BLaER1 (cell line): ENCODE results near the gene SORCS1.

ENCODE experiments used
- H3K27ac ChIP-seq: shearing (Covaris generic); formaldehyde crosslinking; 2 replicates; pipeline ENCODE4 v1.8.1; 2022
- H3K27me3 ChIP-seq: shearing (Covaris generic); formaldehyde crosslinking; 2 replicates; pipeline ENCODE4 v1.8.1; 2022
- H3K36me3 ChIP-seq: shearing (Covaris generic); formaldehyde crosslinking; 2 replicates; pipeline ENCODE4 v1.8.1; 2022
- H3K4me1 ChIP-seq: shearing (Covaris generic); formaldehyde crosslinking; 2 replicates; pipeline ENCODE4 v1.8.1; 2022
- H3K4me2 ChIP-seq: shearing (Covaris generic); formaldehyde crosslinking; 2 replicates; pipeline ENCODE4 v1.8.1; 2022
- H3K4me3 ChIP-seq: shearing (Covaris generic); formaldehyde crosslinking; 2 replicates; pipeline ENCODE4 v1.8.1; 2022
- H3K9ac ChIP-seq: shearing (Covaris generic); formaldehyde crosslinking; 2 replicates; pipeline ENCODE4 v1.8.1; 2022
- H3K9me3 ChIP-seq: shearing (Covaris generic); formaldehyde crosslinking; 2 replicates; pipeline ENCODE4 v1.8.1; 2022
- H4K20me1 ChIP-seq: shearing (Covaris generic); formaldehyde crosslinking; 2 replicates; pipeline ENCODE4 v1.8.1; 2022
- Cebpa-rat ChIP-seq: shearing (Covaris generic); IDR thresholded peaks from 2 replicates; pipeline ENCODE4 v1.8.1; 2022

The SORCS1 gene

DNA sequence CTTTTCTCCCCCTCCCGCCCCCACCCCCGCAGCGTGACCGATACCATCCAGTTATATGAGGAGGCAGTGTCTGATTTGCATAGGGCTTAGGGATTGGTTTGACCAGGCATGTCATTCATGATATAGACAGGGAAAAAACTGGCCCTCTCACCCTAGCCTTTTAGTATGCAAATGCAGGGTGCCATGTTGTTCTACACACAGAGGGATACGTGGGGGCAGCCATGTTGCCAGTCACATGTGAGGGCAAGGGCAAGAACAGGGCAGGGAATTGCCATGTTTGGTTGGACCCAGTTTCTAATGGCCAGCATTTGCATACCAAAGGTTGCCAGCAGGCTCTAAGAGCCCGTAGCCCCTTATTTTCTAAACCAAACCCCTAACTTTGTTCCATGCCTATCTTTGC lies 552.1 kb downstream of the SORCS1 start:
- H3K9ac ChIP-seq: no peak overlapping the region
- no peak overlapping the region for H3K27ac ChIP-seq
- no peaks in the 10 kb centered on the region for H3K4me1 ChIP-seq
- H3K4me3 ChIP-seq: no peak overlapping the region
- H3K27me3 ChIP-seq: no peaks in the 10 kb centered on the region
- TF ChIP-seq Cebpa-rat: no peak
- no peaks in the 10 kb centered on the region for H3K36me3 ChIP-seq
- no peak overlapping the region for H3K4me2 ChIP-seq
- H4K20me1 ChIP-seq: no peaks in the 10 kb centered on the region
- H3K9me3 ChIP-seq: no peaks in the 10 kb centered on the region

DNA sequence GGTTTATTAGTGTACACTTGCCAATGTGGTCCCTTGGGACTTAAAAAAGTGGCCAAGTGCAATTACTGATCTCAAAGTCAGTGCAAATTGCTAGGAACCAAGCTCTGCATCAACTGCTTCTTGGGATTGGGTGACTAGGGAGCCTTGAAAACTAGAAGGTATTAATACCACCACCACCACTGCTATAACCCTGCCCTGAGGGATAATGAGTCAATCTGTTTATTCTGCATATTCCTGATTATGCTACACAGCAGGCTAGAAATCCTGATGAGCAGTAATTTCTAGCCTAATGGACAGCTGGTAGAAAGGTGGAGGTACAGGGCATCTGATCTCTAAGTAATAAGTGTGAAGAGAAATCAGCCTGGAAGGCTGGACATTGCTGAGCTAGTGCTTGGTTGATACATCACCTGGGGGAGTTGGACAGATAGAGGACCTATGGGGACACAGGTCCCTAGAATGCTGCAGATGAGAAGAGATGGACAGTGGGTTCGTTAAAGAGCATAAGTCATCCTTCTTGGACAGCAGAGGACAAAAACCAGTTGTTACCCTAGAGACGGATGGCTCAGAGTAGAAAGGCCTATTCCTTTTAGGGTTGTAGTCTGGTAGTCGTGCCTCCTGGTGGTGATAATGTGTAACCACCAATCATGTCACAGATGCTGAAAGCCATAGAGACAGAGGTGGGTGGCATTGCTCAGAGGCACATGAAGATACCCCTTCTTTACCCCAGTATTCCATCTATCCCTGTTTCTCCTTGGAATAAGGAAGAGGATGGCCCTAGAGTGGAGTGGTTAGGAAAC lies 554.8 kb downstream of the SORCS1 start:
- no peak overlapping the region for H3K9ac ChIP-seq
- H3K4me3 ChIP-seq: no peak overlapping the region
- no peak overlapping the region for H3K4me2 ChIP-seq
- no peak overlapping the region for H3K27ac ChIP-seq
- TF ChIP-seq Cebpa-rat: no peak
- no peaks in the 10 kb centered on the region for H3K27me3 ChIP-seq
- H3K9me3 ChIP-seq: no peaks in the 10 kb centered on the region
- no peaks in the 10 kb centered on the region for H4K20me1 ChIP-seq
- no peaks in the 10 kb centered on the region for H3K4me1 ChIP-seq
- no peaks in the 10 kb centered on the region for H3K36me3 ChIP-seq

DNA sequence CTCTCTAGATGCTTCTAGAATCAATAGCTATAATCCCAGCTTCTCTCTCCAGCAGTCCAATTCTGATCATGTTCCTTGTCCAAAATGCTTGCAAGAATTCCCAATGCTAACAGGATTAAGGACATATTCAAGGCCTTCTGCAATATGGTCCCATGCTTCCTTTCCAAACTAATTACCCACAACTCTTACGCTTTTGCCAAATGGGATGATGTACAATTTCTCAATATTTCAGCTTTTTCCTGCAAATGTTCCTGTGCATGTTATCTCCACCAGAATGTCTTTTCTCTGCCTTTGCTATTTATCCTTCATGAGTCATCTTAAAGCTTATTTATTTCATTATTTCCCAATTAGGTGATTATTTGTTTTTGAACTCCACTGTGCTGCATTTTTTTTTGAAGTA lies 556.4 kb downstream of the SORCS1 start:
- Histone ChIP-seq H4K20me1 (no peaks in the 10 kb centered on the region), H3K9ac (no peak overlapping the region), H3K4me1 (no peaks in the 10 kb centered on the region), H3K36me3 (no peaks in the 10 kb centered on the region), H3K4me2 (no peak overlapping the region), H3K9me3 (no peaks in the 10 kb centered on the region), H3K27me3 (no peaks in the 10 kb centered on the region), H3K4me3 (no peak overlapping the region), H3K27ac (no peak overlapping the region)
- no peak for TF ChIP-seq Cebpa-rat

DNA sequence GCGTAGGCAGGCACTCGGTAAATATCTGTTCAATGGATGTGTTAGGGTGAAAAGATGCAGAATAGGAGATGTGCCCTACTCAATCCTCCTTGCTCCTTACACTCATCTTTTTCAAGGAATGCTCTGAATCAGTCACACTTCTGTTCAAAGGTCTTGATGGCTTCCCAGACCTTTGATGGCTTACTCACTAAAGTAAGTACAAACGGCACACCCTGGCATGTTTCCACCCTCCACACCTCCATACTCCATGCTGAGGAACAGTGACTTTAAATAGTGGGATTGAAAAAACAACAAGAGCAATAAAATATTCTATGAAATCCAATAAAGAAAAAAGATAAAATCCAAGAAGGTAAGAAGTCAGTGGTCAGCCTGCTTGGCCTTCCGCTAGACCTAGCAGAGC lies 569.2 kb downstream of the SORCS1 start:
- Histone ChIP-seq H3K9me3 (no peaks in the 10 kb centered on the region), H3K4me2 (no peak overlapping the region), H3K27ac (no peak overlapping the region), H3K27me3 (no peaks in the 10 kb centered on the region), H3K4me1 (no peaks in the 10 kb centered on the region), H3K9ac (no peak overlapping the region), H4K20me1 (no peaks in the 10 kb centered on the region), H3K4me3 (no peak overlapping the region), H3K36me3 (no peaks in the 10 kb centered on the region)
- no peak for TF ChIP-seq Cebpa-rat

DNA sequence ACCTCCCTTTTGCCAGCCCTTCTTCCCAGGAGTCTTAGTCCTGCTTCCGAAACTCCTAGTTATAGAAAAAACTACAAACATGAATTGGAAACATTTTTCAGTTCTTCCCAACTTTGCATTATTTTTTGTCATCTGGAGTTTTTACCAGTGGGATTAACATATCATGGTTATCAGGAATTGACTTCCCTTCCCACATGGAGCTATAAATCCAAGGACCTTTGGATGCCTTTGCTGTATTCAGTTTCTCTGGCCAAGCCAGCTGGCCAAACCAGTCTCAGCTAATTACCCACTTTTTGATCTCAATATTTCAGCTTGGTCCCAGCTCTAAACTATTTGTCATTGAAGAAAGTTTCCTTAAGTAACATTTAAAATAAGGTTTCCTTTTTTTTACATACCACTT lies 570.6 kb downstream of the SORCS1 start:
- Histone ChIP-seq H3K36me3 (no peaks in the 10 kb centered on the region), H3K4me2 (no peak overlapping the region), H3K9ac (no peak overlapping the region), H4K20me1 (no peaks in the 10 kb centered on the region), H3K4me1 (no peaks in the 10 kb centered on the region), H3K27ac (no peak overlapping the region), H3K9me3 (no peaks in the 10 kb centered on the region), H3K4me3 (no peak overlapping the region), H3K27me3 (no peaks in the 10 kb centered on the region)
- no peak for TF ChIP-seq Cebpa-rat

GRCh38 chr10:106592396-106592795 lies 572.1 kb downstream of the SORCS1 start:
- Histone ChIP-seq H3K27ac (no peak overlapping the region), H3K4me3 (no peak overlapping the region), H3K4me1 (no peaks in the 10 kb centered on the region), H3K4me2 (no peak overlapping the region), H3K9ac (no peak overlapping the region), H3K27me3 (no peaks in the 10 kb centered on the region), H3K36me3 (no peaks in the 10 kb centered on the region), H4K20me1 (no peaks in the 10 kb centered on the region), H3K9me3 (no peaks in the 10 kb centered on the region)
- no peak for TF ChIP-seq Cebpa-rat

DNA sequence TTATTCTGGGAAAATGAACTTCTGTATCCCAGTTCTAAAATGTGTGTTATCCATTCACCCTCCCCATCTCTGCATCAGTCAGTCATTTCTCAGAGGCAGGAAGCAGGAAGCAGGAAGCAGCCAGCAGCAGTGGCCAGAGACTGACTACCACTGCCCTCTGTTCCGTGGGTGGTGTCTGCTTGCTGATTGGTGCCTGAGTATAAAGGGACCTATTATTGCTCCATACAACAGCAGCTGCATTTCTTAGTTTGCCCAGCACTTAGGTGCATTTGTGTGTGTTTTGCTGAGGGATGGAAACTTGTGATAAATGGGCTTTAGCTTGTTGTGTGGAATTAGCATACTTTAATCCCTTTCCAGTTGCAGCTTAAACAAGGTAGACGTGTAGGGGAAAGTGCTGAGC lies 582.2 kb downstream of the SORCS1 start:
- H3K4me3 ChIP-seq: no peak overlapping the region
- H3K27ac ChIP-seq: no peak overlapping the region
- no peak overlapping the region for H3K9ac ChIP-seq
- H3K27me3 ChIP-seq: no peaks in the 10 kb centered on the region
- no peaks in the 10 kb centered on the region for H3K4me1 ChIP-seq
- no peaks in the 10 kb centered on the region for H3K36me3 ChIP-seq
- H3K9me3 ChIP-seq: no peaks in the 10 kb centered on the region
- H4K20me1 ChIP-seq: no peaks in the 10 kb centered on the region
- no peak for TF ChIP-seq Cebpa-rat
- no peak overlapping the region for H3K4me2 ChIP-seq

- Histone ChIP-seq H3K9ac (no peak overlapping the region), H3K4me2 (no peak overlapping the region), H3K4me3 (no peak overlapping the region), H3K36me3 (no peaks in the 10 kb centered on the region), H3K4me1 (peaks cover 6% of the 10 kb centered on the region), H3K27ac (no peak overlapping the region), H3K9me3 (no peaks in the 10 kb centered on the region), H3K27me3 (no peaks in the 10 kb centered on the region), H4K20me1 (no peaks in the 10 kb centered on the region)
- no peak for TF ChIP-seq Cebpa-rat
Measured at GRCh38 chr10:106577756-106578155, 586.8 kb downstream of the SORCS1 start.

GRCh38 chr10:106577266-106577665 lies 587.2 kb downstream of the SORCS1 start:
- Histone ChIP-seq H3K9me3 (no peaks in the 10 kb centered on the region), H3K4me1 (peaks cover 6% of the 10 kb centered on the region), H3K4me3 (no peak overlapping the region), H4K20me1 (no peaks in the 10 kb centered on the region), H3K36me3 (no peaks in the 10 kb centered on the region), H3K27me3 (no peaks in the 10 kb centered on the region), H3K27ac (no peak overlapping the region), H3K9ac (no peak overlapping the region), H3K4me2 (no peak overlapping the region)
- TF ChIP-seq Cebpa-rat: no peak

GRCh38 chr10:106576534-106576933 lies 588.0 kb downstream of the SORCS1 start:
- Histone ChIP-seq H3K27ac (no peak overlapping the region), H3K9me3 (no peaks in the 10 kb centered on the region), H3K36me3 (no peaks in the 10 kb centered on the region), H3K4me2 (peak overlapping the region; percentile 8; the same call in 1 of the 2 replicates), H4K20me1 (no peaks in the 10 kb centered on the region), H3K4me3 (no peak overlapping the region), H3K4me1 (peaks cover 6% of the 10 kb centered on the region), H3K27me3 (no peaks in the 10 kb centered on the region), H3K9ac (no peak overlapping the region)
- no peak for TF ChIP-seq Cebpa-rat

GRCh38 chr10:106573106-106573505 lies 591.4 kb downstream of the SORCS1 start:
- H3K4me2 ChIP-seq: no peak overlapping the region
- H3K27me3 ChIP-seq: no peaks in the 10 kb centered on the region
- no peak for TF ChIP-seq Cebpa-rat
- no peak overlapping the region for H3K9ac ChIP-seq
- H3K4me1 ChIP-seq: peaks cover 6% of the 10 kb centered on the region
- no peaks in the 10 kb centered on the region for H4K20me1 ChIP-seq
- no peaks in the 10 kb centered on the region for H3K36me3 ChIP-seq
- H3K27ac ChIP-seq: no peak overlapping the region
- H3K9me3 ChIP-seq: no peaks in the 10 kb centered on the region
- no peak overlapping the region for H3K4me3 ChIP-seq
